Muscle of leg (tissue), 11 donors: ENCODE measurements around the gene AMDHD2. TPM values are rescaled to one million over a fixed set of nuclear protein-coding genes. Genes with fewer than 3 reads are reported as not detected.
A peak's percentile ranks its signal among the peaks of the same experiment; 100 is the strongest.

ENCODE experiments used
- DNase-seq: peaks from one replicate; pipeline ENCODE4 v3.0.0; 2013
- H3K27ac ChIP-seq: one replicate; pipeline ENCODE4 v1.5.1; 2013; ENCODE audit warnings: mild to moderate bottlenecking, low read length, control low read depth
- H3K27me3 ChIP-seq: one replicate; pipeline ENCODE4 v1.6.1; 2013; ENCODE audit warnings: low read length; ENCODE audit not compliant: control insufficient read depth, insufficient read depth
- H3K36me3 ChIP-seq: one replicate; pipeline ENCODE4 v1.6.1; 2013; ENCODE audit warnings: low read length; ENCODE audit not compliant: control insufficient read depth, insufficient read depth
- H3K4me1 ChIP-seq: one replicate; pipeline ENCODE4 v1.6.1; 2013; ENCODE audit warnings: low read length; ENCODE audit not compliant: control insufficient read depth, insufficient read depth
- H3K4me3 ChIP-seq: one replicate; pipeline ENCODE4 v1.5.1; 2013; ENCODE audit warnings: low read length, control low read depth
- H3K9me3 ChIP-seq: replicated peaks from 2 replicates; pipeline ENCODE4 v1.6.1; 2013; ENCODE audit warnings: low read depth, low read length; ENCODE audit not compliant: control insufficient read depth
- WGBS: methylation state at CpG from one replicate; pipeline ENCODE4 v1.1.5; 2013; ENCODE audit warnings: missing lambda C conversion rate; ENCODE audit not compliant: insufficient coverage; 5-methylcytosine and 5-hydroxymethylcytosine counted together
- polyA plus RNA-seq, 8 donors: library from polyadenylated mRNA; unstranded; fragments of 120-200 nt; gene quantifications; one replicate each; pipeline versions ENCODE4 v1.2.1 to v1.2.3, GENCODE V29; 2013; ENCODE audit warnings: inconsistent platforms in 1 of 8, low replicate concordance in 1 of 8; ENCODE audit not compliant: insufficient read length in 8 of 8, insufficient read depth in 1 of 8
- total RNA-seq: library from RNA; stranded (reverse); fragments of 120-200 nt; gene quantifications from one replicate; pipeline ENCODE4 v1.2.4, GENCODE V29; 2013

Gene AMDHD2
- total and polyA plus RNA-seq, 9 donors: 10.1 to 17.8 (median 15.6) TPM

DNA sequence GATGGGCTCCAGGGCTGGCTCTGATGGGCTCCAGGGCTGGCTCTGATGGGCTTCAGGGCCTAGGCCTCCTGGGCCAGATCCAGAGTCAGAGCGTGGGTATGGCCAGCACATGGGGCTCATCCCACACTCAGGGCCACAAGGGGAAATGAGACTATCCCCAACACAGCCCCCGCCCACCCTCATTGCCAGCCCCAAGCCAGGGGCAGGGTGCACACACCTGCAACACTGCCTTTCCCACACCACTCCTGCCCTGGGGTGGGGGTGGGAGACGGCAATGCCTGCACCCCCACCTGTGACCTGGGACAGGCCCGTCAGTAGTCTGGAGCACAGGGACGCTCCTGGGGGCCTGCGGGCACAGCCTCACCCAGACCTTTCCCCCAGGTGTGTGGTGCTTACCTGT is 20.7 kb upstream of the AMDHD2 start:
- H3K4me3 ChIP-seq: no peak overlapping the region
- DNase-seq: no peak
- no peaks in the 10 kb centered on the region for H3K9me3 ChIP-seq
- peaks cover 47% of the 10 kb centered on the region for H3K36me3 ChIP-seq
- 80% methylated on average over 2 of the region's 6 CpGs for WGBS
- H3K27me3 ChIP-seq: no peaks in the 10 kb centered on the region
- H3K27ac ChIP-seq: no peak overlapping the region
- peaks cover 47% of the 10 kb centered on the region for H3K4me1 ChIP-seq

GRCh38 chr16:2499890-2500429 is 20.2 kb upstream of the AMDHD2 start:
- H3K36me3 ChIP-seq: peaks cover 47% of the 10 kb centered on the region
- no peak overlapping the region for H3K27ac ChIP-seq
- H3K4me1 ChIP-seq: peaks cover 47% of the 10 kb centered on the region
- H3K4me3 ChIP-seq: no peak overlapping the region
- H3K27me3 ChIP-seq: no peaks in the 10 kb centered on the region
- WGBS: 87% methylated on average over 26 of the region's 29 CpGs
- H3K9me3 ChIP-seq: no peaks in the 10 kb centered on the region
- DNase-seq: no peak

DNA sequence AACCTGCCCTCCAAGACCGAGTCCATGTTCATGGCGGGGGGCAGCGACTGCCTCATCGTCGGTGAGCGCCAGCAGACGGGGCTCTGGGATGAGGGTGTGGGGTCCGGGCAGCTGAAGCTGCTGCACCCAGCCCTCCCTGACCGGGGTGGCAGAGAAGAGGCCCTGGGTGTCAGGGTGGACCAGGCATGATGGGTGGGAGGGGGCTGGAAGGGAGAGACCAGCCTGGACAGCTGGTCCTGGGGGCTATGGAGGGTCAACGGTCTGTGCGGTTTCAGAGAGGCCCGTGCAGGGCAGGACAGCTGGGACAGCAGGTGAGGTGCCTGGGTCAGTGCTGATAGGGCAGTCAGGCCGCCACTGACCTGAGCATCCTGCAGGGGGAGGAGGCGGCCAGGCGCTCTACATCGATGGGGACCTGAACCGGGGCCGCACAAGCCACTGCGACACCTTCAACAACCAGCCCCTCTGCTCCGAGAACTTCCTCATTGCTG is 19.7 kb upstream of the AMDHD2 start:
- WGBS: 86% methylated on average over 13 of the region's 20 CpGs
- peaks cover 47% of the 10 kb centered on the region for H3K4me1 ChIP-seq
- no peak for DNase-seq
- H3K4me3 ChIP-seq: no peak overlapping the region
- peaks cover 47% of the 10 kb centered on the region for H3K36me3 ChIP-seq
- H3K27me3 ChIP-seq: no peaks in the 10 kb centered on the region
- H3K27ac ChIP-seq: no peak overlapping the region
- H3K9me3 ChIP-seq: no peaks in the 10 kb centered on the region

GRCh38 chr16:2500918-2501750 is 19.0 kb upstream of the AMDHD2 start:
- Histone ChIP-seq H3K27me3 (no peaks in the 10 kb centered on the region), H3K9me3 (no peaks in the 10 kb centered on the region), H3K27ac (peak overlapping the region; percentile 31), H3K4me3 (peak overlapping the region; percentile 40), H3K4me1 (peaks cover 47% of the 10 kb centered on the region), H3K36me3 (peaks cover 45% of the 10 kb centered on the region)
- 47% methylated on average over 16 of the region's 23 CpGs for WGBS
- peak; percentile 90 for DNase-seq

- H3K27me3 ChIP-seq: no peaks in the 10 kb centered on the region
- peaks cover 37% of the 10 kb centered on the region for H3K36me3 ChIP-seq
- H3K27ac ChIP-seq: peak overlapping the region; percentile 55
- 65% methylated on average over 9 of the region's 18 CpGs for WGBS
- H3K4me1 ChIP-seq: peaks cover 47% of the 10 kb centered on the region
- peak; percentile 31 for DNase-seq
- H3K9me3 ChIP-seq: no peaks in the 10 kb centered on the region
- H3K4me3 ChIP-seq: no peak overlapping the region
Observed at GRCh38 chr16:2501946-2502895, 17.9 kb upstream of the AMDHD2 start.

- Histone ChIP-seq H3K27ac (no peak overlapping the region), H3K9me3 (no peaks in the 10 kb centered on the region), H3K36me3 (peaks cover 8% of the 10 kb centered on the region), H3K4me1 (peaks cover 50% of the 10 kb centered on the region), H3K4me3 (no peak overlapping the region), H3K27me3 (no peaks in the 10 kb centered on the region)
- no peak for DNase-seq
- 93% methylated on average over 12 of the region's 14 CpGs for WGBS
Observed at GRCh38 chr16:2505695-2506094, 14.5 kb upstream of the AMDHD2 start.

- WGBS: 72% methylated on average over 14 of the region's 14 CpGs
- Histone ChIP-seq H3K4me1 (peaks cover 49% of the 10 kb centered on the region), H3K9me3 (no peaks in the 10 kb centered on the region), H3K27ac (peak overlapping the region; percentile 78), H3K27me3 (no peaks in the 10 kb centered on the region), H3K36me3 (peaks cover 8% of the 10 kb centered on the region), H3K4me3 (no peak overlapping the region)
- no peak for DNase-seq
Observed at GRCh38 chr16:2507052-2507659, 13.0 kb upstream of the AMDHD2 start.

- H3K27me3 ChIP-seq: no peaks in the 10 kb centered on the region
- no peak for DNase-seq
- H3K4me1 ChIP-seq: peaks cover 49% of the 10 kb centered on the region
Observed at GRCh38 chr16:2507665-2508064, 12.5 kb upstream of the AMDHD2 start.

DNA sequence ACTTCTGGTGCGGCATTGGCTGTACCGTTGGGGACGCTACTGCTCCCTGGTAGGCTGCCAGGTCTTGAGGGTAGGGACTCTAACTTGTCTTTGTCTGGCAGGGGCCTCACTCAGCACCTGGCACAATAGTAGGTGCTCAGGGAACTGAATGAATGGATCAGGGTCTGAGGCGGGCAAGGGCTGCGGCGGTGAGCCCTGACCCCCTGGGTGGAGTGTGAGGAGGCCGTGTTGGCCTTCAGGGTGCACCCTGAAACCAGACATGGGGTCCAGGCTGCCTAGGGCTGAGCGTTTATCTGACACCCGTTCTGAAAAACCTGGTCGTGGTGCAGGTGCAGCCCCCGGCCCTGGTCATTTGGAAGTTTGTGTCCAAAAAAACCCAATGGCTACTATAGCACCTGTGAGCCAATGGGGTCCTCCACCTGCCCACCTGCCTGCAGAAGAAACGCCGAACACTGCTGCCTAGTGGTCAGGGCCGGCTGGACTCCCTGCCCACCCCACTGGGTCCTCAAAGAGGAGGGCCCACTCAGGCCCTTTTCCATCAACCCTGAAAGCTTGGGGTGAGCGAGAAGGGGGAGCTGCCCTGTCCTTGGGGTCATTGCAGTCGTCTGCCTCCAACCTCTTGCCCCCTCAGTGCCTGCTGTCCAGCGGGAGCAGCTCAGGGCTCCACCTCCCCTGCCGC is 11.3 kb upstream of the AMDHD2 start:
- peak overlapping the region; percentile 42 for H3K27ac ChIP-seq
- no peak overlapping the region for H3K4me3 ChIP-seq
- H3K27me3 ChIP-seq: no peaks in the 10 kb centered on the region
- WGBS: 83% methylated on average over 10 of the region's 18 CpGs
- H3K36me3 ChIP-seq: peaks cover 8% of the 10 kb centered on the region
- H3K4me1 ChIP-seq: peaks cover 53% of the 10 kb centered on the region
- DNase-seq: no peak
- H3K9me3 ChIP-seq: no peaks in the 10 kb centered on the region

More at GRCh38 chr16:2507665-2508064, 12.5 kb upstream of the AMDHD2 start:
- Histone ChIP-seq H3K36me3 (peaks cover 8% of the 10 kb centered on the region), H3K4me3 (no peak overlapping the region), H3K27ac (peak overlapping the region; percentile 78), H3K9me3 (no peaks in the 10 kb centered on the region)
- WGBS: 93% methylated on average over 9 of the region's 11 CpGs
